Spleen (tissue), 7 donors: ENCODE data around the gene LCLAT1.

Experiments used
- POLR2A ChIP-seq, 3 donors: fragments of 450-650 bp; IDR thresholded peaks; one replicate each; pipeline ENCODE4 v1.5.1; 2017; ENCODE audit warnings: antibody characterized with exemption in 3 of 3, mild to moderate bottlenecking in 1 of 3
- POLR2AphosphoS5 ChIP-seq, 3 donors: sonication (generic); formaldehyde crosslinking; IDR thresholded peaks; one replicate each; pipeline ENCODE4 v1.5.1; 2017; ENCODE audit warnings: antibody characterized with exemption in 3 of 3
- TF ChIP-seq, protein P1 (sequence below), 11 experiments: fragments of 200-600 bp in 7 of 11; fragments of 450-650 bp in 4 of 11; sonication (generic) in 4 of 11; IDR thresholded peaks in 8 of 11; conservative IDR thresholded peaks in 3 of 11; 1 replicate in 7 of 11; 2 replicates in 4 of 11; pipeline versions ENCODE4 v1.4.0 to v1.8.0; 2016 to 2021; ENCODE audit warnings: antibody characterized with exemption in 11 of 11, inconsistent platforms in 4 of 11, mild to moderate bottlenecking in 1 of 11
- donor health status: DM: no; HTN: no; CAD: no; lungs with moderate emphysema.
- donor health status: DM: no; HTN: no; CAD: no.
- donor health status: DM: no; HTN: no; CAD: no.

DNA sequence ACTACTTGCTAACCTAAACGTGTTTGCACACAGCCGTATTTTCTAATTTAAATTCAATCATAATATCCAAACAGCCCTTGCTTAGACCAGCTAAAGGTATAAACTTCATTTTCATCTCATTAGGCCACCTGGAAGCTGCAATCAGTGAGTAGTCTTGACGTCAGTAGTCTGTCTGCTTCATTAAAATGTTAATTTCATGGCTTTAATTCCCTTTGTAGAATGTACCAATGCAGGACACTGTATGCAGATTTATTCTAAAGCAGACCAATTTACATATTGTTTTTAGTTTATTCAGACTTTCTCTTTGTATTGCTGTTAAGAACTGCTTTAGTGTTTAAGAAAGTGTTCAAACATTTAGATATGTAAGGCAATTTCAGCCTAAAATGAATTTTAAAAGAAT is 158.2 kb downstream of the LCLAT1 start:
- TF ChIP-seq, protein P1, sequence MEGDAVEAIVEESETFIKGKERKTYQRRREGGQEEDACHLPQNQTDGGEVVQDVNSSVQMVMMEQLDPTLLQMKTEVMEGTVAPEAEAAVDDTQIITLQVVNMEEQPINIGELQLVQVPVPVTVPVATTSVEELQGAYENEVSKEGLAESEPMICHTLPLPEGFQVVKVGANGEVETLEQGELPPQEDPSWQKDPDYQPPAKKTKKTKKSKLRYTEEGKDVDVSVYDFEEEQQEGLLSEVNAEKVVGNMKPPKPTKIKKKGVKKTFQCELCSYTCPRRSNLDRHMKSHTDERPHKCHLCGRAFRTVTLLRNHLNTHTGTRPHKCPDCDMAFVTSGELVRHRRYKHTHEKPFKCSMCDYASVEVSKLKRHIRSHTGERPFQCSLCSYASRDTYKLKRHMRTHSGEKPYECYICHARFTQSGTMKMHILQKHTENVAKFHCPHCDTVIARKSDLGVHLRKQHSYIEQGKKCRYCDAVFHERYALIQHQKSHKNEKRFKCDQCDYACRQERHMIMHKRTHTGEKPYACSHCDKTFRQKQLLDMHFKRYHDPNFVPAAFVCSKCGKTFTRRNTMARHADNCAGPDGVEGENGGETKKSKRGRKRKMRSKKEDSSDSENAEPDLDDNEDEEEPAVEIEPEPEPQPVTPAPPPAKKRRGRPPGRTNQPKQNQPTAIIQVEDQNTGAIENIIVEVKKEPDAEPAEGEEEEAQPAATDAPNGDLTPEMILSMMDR (IDR thresholded peaks at IDR 0.05 in 8 of 11, conservative IDR thresholded peaks at IDR 0.05 in 3 of 11) = no peak
- TF ChIP-seq POLR2A (IDR thresholded peaks at IDR 0.05) (no peak), POLR2AphosphoS5 (IDR thresholded peaks at IDR 0.05) (no peak)
